Loucy (cell line): Measurements from ENCODE around the gene KCNA2.

Experiments
- H2AFZ ChIP-seq: fragments of 200-600 bp; sonication (generic); 2 replicates; pipeline ENCODE4 v1.6.0; 2016; ENCODE audit warnings: antibody characterized with exemption, mild to moderate bottlenecking, low read length, moderate library complexity
- H3F3A ChIP-seq: fragments of 200-600 bp; 2 replicates; pipeline ENCODE4 v1.6.0; 2016; ENCODE audit warnings: antibody characterized with exemption, low read depth, mild to moderate bottlenecking
- H3K27me3 ChIP-seq: fragments of 200-600 bp; sonication (generic); 2 replicates; pipeline ENCODE4 v1.6.1; 2014; ENCODE audit warnings: low read length, mild to moderate bottlenecking; ENCODE audit not compliant: insufficient read depth, poor library complexity, severe bottlenecking
- H3K36me3 ChIP-seq: fragments of 200-600 bp; sonication (generic); 2 replicates; pipeline ENCODE4 v1.6.1; 2016; ENCODE audit warnings: low read length; ENCODE audit not compliant: insufficient read depth
- H3K4me1 ChIP-seq: fragments of 200-600 bp; sonication (generic); 2 replicates; pipeline ENCODE4 v1.5.1; 2014; ENCODE audit warnings: low read length, mild to moderate bottlenecking; ENCODE audit not compliant: insufficient read depth, poor library complexity, severe bottlenecking
- H3K4me2 ChIP-seq: fragments of 200-600 bp; sonication (generic); 2 replicates; pipeline ENCODE4 v1.6.0; 2014; ENCODE audit warnings: antibody characterized with exemption, low read length, low read depth, mild to moderate bottlenecking; ENCODE audit not compliant: poor library complexity, severe bottlenecking
- H3K4me3 ChIP-seq: fragments of 200-600 bp; sonication (generic); 2 replicates; pipeline ENCODE4 v1.5.1; 2014; ENCODE audit warnings: low read length, mild to moderate bottlenecking, mixed read lengths; ENCODE audit not compliant: poor library complexity, severe bottlenecking
- H3K79me2 ChIP-seq: fragments of 200-600 bp; sonication (generic); 2 replicates; pipeline ENCODE4 v1.6.1; 2014; ENCODE audit warnings: low read length; ENCODE audit not compliant: insufficient read depth
- H3K9ac ChIP-seq: fragments of 200-600 bp; sonication (generic); 2 replicates; pipeline ENCODE4 v1.6.0; 2014; ENCODE audit warnings: mild to moderate bottlenecking, low read depth, low read length, moderate library complexity; ENCODE audit not compliant: poor library complexity, severe bottlenecking
- H3K9me2 ChIP-seq: fragments of 200-600 bp; sonication (generic); replicated peaks from 2 replicates; pipeline ENCODE4 v1.6.1; 2016; ENCODE audit warnings: low read depth, low read length, mixed read lengths
- H3K9me3 ChIP-seq: fragments of 200-600 bp; sonication (generic); 2 replicates; pipeline ENCODE4 v1.6.1; 2014; ENCODE audit warnings: mild to moderate bottlenecking, antibody characterized with exemption, low read length, low read depth; ENCODE audit not compliant: insufficient read depth
- H4K20me1 ChIP-seq: fragments of 200-600 bp; sonication (generic); 2 replicates; pipeline ENCODE4 v1.6.0; 2014; ENCODE audit warnings: antibody characterized with exemption, low read length, mild to moderate bottlenecking; ENCODE audit not compliant: insufficient read depth, poor library complexity, severe bottlenecking
- EZH2phosphoT487 ChIP-seq: fragments of 200-600 bp; IDR thresholded peaks from 2 replicates; pipeline ENCODE4 v1.6.1; 2018; ENCODE audit warnings: antibody characterized with exemption, mild to moderate bottlenecking, moderate library complexity, borderline replicate concordance
- TF ChIP-seq, protein P1 (sequence below): fragments of 200-600 bp; sonication (generic); conservative IDR thresholded peaks from 2 replicates; pipeline ENCODE4 v1.5.1; 2014; ENCODE audit warnings: mild to moderate bottlenecking, antibody characterized with exemption, low read length

The KCNA2 gene

DNA sequence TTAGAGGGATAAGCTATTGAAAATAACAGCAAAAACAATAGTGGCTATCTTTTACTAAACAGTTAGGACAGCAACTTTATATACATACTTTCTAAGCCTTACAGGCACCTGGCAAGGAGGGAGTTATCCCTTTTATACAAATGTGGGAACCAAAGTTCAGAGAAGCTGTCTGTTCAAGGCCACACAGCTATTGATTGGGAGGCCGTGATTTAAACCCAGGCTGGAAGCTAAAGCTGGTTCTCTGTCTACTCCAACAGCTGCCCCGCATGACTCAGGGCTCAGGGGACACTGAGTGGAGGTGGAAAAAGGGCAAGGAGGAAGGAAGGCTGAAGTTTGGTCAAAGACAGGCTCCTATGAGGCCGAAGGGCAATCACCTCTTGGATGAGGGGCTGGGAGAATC, 26.7 kb downstream of the KCNA2 start:
- no peak overlapping the region for H2AFZ ChIP-seq
- no peaks in the 10 kb centered on the region for H4K20me1 ChIP-seq
- no peaks in the 10 kb centered on the region for H3K27me3 ChIP-seq
- no peak overlapping the region for H3K4me2 ChIP-seq
- no peaks in the 10 kb centered on the region for H3K36me3 ChIP-seq
- no peaks in the 10 kb centered on the region for H3F3A ChIP-seq
- H3K4me1 ChIP-seq = no peaks in the 10 kb centered on the region
- H3K9ac ChIP-seq = no peak overlapping the region
- H3K9me2 ChIP-seq = no peaks in the 10 kb centered on the region
- no peaks in the 10 kb centered on the region for H3K9me3 ChIP-seq
- no peak overlapping the region for H3K4me3 ChIP-seq
- TF ChIP-seq, protein P1, sequence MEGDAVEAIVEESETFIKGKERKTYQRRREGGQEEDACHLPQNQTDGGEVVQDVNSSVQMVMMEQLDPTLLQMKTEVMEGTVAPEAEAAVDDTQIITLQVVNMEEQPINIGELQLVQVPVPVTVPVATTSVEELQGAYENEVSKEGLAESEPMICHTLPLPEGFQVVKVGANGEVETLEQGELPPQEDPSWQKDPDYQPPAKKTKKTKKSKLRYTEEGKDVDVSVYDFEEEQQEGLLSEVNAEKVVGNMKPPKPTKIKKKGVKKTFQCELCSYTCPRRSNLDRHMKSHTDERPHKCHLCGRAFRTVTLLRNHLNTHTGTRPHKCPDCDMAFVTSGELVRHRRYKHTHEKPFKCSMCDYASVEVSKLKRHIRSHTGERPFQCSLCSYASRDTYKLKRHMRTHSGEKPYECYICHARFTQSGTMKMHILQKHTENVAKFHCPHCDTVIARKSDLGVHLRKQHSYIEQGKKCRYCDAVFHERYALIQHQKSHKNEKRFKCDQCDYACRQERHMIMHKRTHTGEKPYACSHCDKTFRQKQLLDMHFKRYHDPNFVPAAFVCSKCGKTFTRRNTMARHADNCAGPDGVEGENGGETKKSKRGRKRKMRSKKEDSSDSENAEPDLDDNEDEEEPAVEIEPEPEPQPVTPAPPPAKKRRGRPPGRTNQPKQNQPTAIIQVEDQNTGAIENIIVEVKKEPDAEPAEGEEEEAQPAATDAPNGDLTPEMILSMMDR = no peak
- no peak for TF ChIP-seq EZH2phosphoT487
- H3K79me2 ChIP-seq = no peaks in the 10 kb centered on the region

DNA sequence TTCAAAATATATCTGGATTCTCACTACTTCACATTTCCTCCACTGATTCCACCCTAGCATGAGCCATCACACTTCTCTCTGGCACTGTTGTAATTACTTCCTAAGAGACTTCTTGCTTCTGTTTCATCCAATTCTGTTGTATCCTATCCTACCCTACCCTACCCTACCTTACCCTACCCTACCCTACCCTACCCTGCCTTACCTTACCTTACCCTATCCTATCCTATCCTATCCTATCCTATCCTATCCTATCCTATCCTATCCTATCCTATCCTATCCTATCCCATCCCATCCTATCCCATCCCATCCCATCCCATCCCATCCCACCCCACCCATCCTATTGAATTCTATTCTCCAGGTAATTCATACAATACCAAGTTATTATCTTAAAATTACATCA, 29.7 kb downstream of the KCNA2 start:
- Histone ChIP-seq H3K9me2 (no peaks in the 10 kb centered on the region), H3K79me2 (no peaks in the 10 kb centered on the region), H3K4me3 (no peak overlapping the region), H3K4me2 (no peak overlapping the region), H2AFZ (no peak overlapping the region), H4K20me1 (no peaks in the 10 kb centered on the region), H3K27me3 (no peaks in the 10 kb centered on the region), H3K9ac (no peak overlapping the region), H3F3A (no peaks in the 10 kb centered on the region), H3K9me3 (no peaks in the 10 kb centered on the region), H3K36me3 (no peaks in the 10 kb centered on the region), H3K4me1 (no peaks in the 10 kb centered on the region)
- TF ChIP-seq, protein P1 = no peak
- no peak for TF ChIP-seq EZH2phosphoT487

DNA sequence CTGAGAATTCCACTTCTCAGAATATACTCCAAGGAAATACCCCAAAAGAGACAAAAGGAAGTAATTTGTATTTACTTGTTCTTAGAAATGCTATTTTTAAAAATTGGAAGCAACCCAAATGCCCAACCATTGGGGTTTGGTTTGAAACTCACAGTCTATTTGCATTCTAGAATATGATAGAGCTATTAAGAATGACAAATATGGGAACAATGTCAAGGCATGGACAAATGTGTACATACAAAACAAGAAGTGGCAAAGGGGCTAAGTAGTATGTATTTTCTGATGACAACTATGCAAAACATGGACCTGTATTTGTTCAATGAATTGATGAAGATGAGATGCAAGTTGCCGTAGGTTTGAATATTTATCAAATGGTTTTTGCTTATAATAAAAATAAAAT, 32.8 kb downstream of the KCNA2 start:
- Histone ChIP-seq H4K20me1 (no peaks in the 10 kb centered on the region), H3K9me2 (no peaks in the 10 kb centered on the region), H3K36me3 (no peaks in the 10 kb centered on the region), H3K4me1 (no peaks in the 10 kb centered on the region), H3K4me2 (no peak overlapping the region), H3K9ac (no peak overlapping the region), H3K79me2 (no peaks in the 10 kb centered on the region), H3K4me3 (no peak overlapping the region), H3F3A (no peaks in the 10 kb centered on the region), H3K9me3 (no peaks in the 10 kb centered on the region), H3K27me3 (no peaks in the 10 kb centered on the region), H2AFZ (no peak overlapping the region)
- TF ChIP-seq EZH2phosphoT487 = no peak
- TF ChIP-seq, protein P1 = no peak
